Measurements from ENCODE around the gene RFNG.

RFNG gene

GRCh38 chr17:82029990-82030469 is 21.6 kb downstream of the RFNG start:
- DNase-seq (ENCODE audit: low read depth in 2 of 3, low spot score in 2 of 3), result no peak

- no peak for DNase-seq (ENCODE audit: low read depth in 2 of 3, low spot score in 2 of 3)
Observed at GRCh38 chr17:82029391-82029790, 22.2 kb downstream of the RFNG start.

DNA sequence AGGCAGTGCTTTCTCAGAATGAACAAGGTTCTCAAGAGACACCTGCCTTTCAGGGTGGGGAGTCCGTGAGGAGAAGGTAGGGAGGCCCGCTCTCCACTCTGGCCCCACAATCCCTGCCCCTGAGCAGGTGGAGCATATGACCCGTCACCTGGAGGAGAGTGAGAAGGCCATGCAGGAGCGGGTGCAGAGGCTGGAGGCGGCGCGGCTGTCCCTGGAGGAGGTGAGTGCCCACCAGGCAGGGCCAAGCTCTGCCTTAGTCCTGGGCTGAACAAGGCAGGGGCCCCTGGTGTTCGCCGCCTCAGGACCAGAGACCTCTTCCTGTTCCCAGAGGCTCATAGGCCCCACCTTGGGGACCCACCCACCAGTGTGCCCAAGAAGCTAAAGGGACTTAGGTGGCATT is 22.6 kb downstream of the RFNG start:
- DNase-seq (ENCODE audit: low read depth in 2 of 3, low spot score in 2 of 3), result no peak

DNA sequence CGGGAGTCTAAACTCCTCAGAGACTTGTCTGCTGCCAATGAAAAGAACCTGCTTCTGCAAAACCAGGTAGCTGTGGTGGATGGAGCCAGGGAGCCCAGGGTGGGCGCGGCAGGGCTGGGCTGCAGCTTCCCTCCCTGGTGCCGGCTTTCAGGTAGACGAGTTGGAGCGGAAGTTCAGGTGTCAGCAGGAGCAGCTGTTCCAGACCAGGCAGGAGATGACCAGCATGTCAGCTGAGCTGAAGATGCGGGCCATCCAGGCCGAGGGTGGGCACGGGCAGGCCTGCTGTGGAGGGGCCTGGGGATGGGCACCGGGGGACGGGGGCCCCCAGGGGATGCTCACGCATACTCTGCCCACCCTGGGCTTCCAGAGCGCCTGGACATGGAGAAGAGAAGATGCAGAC is 23.4 kb downstream of the RFNG start:
- DNase-seq (ENCODE audit: low read depth in 2 of 3, low spot score in 2 of 3), result no peak

DNA sequence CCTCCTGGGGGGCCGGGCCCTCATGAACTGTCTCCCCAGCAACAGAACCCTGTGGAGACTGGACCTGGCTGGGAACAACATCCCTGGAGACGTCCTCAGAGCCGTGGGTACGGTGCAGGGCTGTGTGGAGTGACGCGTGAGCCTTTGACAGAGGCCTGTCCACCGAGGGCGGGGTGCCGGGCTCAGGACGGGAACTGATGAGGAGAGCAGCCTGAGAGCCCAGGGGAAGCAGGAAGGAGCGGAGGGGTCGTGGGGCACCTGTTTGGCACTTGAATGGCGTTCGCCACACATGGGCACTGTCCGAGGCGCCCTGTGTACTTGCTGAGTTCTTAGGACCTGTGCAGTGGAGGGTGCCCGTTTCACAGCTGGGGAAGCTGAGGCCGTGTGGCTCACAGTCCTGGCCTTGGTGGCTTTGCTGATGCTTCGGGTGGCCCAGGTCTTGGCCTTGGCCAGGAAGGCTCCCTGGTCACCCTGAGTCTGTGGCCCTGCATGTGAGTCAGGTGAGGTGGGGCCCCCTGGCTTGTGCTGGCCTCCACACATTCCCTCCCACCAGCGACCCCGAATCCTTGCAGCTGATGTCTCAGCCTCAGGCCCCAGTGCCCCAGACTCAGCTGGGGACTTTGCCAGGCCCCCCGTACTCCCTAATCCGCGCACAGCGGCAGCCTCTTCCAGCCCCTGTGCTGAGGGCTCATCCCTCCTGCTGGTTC is 26.1 kb downstream of the RFNG start:
- DNase-seq (ENCODE audit: low read depth in 2 of 3, low spot score in 2 of 3), result no peak

- DNase-seq (ENCODE audit: low read depth in 2 of 3, low spot score in 2 of 3), result no peak
Observed at GRCh38 chr17:82024859-82025258, 26.8 kb downstream of the RFNG start.

DNA sequence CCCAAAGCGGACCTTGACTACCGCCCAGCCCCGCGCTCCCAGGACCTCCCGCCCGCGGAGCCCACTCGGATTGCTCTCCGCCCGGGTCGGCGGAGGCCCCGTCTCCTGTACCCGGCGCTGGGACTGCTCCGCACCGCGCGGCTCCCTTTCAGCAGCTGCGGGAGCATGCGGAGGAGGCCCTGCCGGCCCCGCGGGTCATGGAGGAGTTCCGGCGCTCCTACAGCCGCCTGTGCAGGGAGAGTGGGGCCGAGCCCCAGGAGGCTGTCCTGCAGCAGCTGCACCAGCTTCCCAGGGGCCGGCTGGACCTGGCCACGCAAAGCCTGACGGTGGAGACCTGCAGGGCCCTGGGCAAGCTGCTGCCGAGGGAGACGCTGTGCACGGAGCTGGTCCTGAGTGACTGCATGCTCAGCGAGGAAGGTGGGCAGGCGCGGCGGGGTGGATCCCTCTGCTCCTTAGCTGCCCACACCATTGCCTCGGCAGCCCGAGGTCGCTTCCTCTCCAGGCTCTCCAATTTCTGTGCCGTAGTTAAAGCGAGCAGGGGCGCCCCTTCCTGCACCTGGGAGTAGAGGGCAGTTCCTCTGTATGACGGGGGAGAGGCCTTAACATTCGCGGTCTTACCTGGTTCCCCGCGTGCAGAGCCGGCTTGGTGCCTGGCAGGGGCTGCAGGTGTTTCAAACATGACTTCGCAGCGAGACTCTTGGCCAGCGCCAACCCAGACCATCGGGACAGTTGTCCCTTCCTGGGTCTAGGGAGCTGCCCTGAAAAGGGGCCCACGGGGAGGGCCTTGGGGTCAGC is 28.0 kb downstream of the RFNG start:
- DNase-seq (ENCODE audit: low read depth in 2 of 3, low spot score in 2 of 3), result peak in 1 of 3 experiments; percentile 22

- DNase-seq (ENCODE audit: low read depth in 2 of 3, low spot score in 2 of 3), result peak; percentile 95 to 100 (median 99)
Observed at GRCh38 chr17:82022981-82023446, 28.6 kb downstream of the RFNG start, which contains the start of gene LRRC45. TSS of gene LRRC45 (plus strand) at chr17:82023305. CDS start at chr17:82023644, 339 bp downstream.

DNA sequence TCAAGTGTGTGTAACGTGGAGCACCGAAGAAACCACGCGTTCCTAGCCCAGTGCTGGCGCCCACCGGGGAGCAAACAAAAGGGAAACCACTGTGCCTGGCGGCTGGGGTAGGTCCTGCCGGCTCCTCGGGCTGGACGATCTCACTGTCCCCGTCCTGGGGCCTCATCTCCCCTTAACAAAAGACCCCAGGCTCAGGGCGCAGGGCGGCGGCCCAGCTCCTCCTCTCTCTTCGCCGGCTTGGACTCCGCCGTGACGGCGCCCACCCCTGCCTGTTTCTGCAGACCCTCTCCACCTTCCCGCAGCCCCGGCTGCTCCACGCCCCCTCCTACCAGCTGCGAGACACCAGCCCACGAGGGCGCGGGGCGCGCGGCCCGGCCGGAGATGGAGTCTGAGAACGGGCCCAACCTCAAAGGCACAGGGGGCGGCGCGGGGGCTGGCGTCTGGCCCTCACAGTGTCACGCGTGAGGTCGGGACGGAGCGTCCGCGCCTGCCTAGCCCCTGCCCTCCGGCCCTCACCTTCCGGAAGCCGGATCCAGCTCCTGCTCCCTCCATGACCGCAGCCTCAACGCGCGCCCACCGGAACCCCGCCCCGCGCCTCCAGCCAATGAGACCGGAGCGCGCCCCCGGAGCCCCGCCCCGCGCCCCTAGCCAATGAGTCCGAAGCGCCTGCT is 29.2 kb downstream of the RFNG start, which contains the start of gene CENPX:
Gene CENPX, minus strand, starts transcription at position 569 of the 671 bp plus-strand sequence. Its CDS starts 17 bp downstream, at position 552.
- DNase-seq (ENCODE audit: low read depth in 2 of 3, low spot score in 2 of 3), result no peak

DNA sequence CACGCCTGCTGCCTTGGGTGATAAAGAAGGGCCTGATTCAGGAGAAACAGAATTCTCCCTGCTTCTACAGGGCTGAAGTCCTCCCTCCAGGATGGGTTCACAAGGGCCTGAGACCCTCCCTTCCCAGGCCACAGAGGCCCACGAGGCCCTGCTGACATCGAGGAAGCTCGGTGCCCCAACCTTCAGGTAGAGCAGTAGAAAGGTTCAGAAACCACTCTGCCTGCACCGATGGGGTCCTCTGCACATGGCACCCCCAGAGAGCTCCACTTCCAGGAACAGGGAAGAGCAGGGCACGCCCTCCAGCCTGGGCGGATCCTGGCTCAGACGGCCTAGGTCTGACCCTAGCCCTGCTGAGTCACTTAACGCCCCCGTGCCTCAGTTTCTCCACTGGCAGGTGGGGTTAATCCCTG is 29.7 kb downstream of the RFNG start:
- DNase-seq (ENCODE audit: low read depth in 2 of 3, low spot score in 2 of 3), result no peak

DNA sequence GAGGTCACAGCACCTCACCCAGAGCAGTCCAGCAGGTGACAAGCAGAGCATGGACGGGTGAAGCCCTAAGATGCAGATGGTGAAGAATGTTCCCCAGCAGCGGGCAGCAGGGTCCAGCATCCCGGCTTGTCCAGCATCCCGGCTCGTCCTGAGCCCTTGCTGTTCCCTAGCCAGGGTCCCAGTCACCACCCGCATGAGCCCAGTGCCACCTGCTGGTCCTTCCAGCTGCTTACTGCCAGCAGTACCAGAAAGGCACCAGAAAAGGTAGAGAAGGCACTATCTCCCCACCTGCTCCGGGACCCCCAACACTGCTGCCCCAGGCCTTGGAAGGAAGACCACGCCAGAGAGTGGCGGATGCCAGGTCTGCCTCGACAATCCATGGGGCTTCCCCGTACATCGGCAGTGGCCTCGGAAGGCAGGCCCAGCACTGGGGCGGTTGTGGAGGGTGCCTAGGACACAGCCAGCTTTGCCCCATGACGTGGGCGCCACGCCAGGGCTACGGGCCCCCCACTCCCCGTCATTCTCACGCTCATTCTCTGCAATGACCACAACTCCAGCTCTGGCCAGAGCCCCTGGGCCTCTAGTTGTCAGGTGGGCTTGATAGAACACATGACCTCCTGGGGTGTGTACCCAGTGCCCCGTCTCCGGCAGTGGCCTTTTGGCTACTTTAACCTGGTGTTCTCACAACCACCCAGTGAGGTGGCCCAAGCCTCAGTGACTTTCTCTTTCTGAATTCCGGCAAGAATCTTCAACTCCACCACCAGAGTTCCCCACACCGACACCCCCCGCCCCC is 30.3 kb downstream of the RFNG start:
- DNase-seq (ENCODE audit: low read depth in 2 of 3, low spot score in 2 of 3), result peak in 1 of 3 experiments; percentile 35

DNA sequence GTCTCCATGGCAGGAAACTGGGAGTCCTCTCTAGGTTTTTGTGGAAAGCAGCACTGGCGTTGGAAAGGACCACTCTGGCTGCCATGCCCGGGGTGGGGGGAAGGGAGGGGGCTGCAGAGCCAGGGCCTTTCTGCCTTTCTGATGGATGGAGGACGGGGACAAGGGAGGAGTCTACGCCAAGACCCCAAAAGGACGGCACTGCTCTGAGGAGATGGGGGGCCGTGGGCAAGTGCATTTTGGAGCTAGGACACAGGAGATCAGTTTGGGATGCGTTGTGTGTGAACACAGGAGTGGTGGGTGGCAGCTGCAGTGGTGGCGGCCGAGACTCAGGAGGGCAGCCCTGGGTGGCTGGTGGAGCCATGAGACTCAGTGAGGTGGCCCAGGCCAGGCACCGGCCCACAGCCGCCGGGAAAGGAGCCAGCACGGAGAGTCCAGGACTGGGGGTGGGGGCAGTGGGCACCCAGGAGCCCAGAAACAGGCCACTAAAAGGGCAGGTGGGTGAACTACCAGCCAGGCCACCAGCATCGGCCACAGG is 31.0 kb downstream of the RFNG start:
- DNase-seq (ENCODE audit: low read depth in 2 of 3, low spot score in 2 of 3), result no peak

GRCh38 chr17:82019690-82020571 is 31.7 kb downstream of the RFNG start:
- peak in 2 of 3 experiments; percentile 55 to 64 for DNase-seq (ENCODE audit: low read depth in 2 of 3, low spot score in 2 of 3)

DNA sequence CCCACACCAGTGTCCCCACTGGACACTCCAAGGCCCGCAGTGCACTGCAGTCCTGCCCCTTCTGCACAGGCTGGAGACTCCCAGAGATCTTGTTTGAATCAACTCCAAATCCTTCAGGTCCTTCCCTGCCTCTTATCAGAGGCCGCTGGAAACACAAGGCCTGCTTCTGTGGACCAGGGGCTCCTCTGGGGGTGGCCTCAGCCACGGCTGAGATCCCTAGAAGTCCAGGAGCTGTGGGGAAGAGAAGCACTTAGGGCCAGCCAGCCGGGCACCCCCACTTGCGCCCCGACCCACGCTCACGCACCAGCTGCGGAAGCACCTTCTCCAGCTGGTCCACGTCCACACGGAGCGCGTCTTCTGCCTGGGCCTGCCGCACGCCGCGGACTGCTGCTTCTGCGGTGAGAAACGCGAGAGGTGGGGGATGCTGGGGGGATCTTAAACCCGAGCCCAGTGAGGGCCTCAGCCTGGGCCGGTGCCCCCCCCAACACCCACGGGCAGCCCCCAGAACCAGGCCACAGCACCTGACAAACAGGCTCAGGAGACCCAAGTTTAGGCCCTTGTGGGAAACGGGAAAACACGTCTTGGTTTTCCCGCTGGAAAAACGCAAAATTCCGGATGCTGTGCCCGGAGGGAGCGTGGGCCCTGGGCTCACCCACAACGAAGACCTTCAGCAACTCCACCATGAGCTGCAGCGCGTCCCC is 32.5 kb downstream of the RFNG start:
- no peak for DNase-seq (ENCODE audit: low read depth in 2 of 3, low spot score in 2 of 3)

GRCh38 chr17:82018152-82018988 is 33.2 kb downstream of the RFNG start:
- DNase-seq (ENCODE audit: low read depth in 2 of 3, low spot score in 2 of 3), result no peak

GRCh38 chr17:82017612-82018151 is 33.9 kb downstream of the RFNG start:
- no peak for DNase-seq (ENCODE audit: low read depth in 2 of 3, low spot score in 2 of 3)

GRCh38 chr17:82016875-82017459 is 34.6 kb downstream of the RFNG start:
- DNase-seq (ENCODE audit: low read depth in 2 of 3, low spot score in 2 of 3), result no peak

Measured in activated CD8-positive, alpha-beta memory T cell treated with anti-CD3 and anti-CD28 coated beads for 48 hours (primary cell).